ENCODE results near the gene HES1.
"Not testable (repeated sequence)": the region's sequence is repeated elsewhere in the genome, so short reads cannot be mapped to it uniquely, and the experiment has no call there.

The HES1 gene

GRCh38 chr3:194142156-194142910 is 6.4 kb downstream of the HES1 start:
- DNase-seq = no peak

GRCh38 chr3:194145702-194146101 is 9.8 kb downstream of the HES1 start:
- no peak for DNase-seq

GRCh38 chr3:194147679-194148078 is 11.7 kb downstream of the HES1 start:
- no peak for DNase-seq

GRCh38 chr3:194148383-194148782 is 12.4 kb downstream of the HES1 start:
- DNase-seq = no peak

- no peak for DNase-seq
These were observed 14.4 kb downstream of the HES1 start for GRCh38 chr3:194150252-194150934.

- DNase-seq = not testable (repeated sequence)
These were observed 15.0 kb downstream of the HES1 start for GRCh38 chr3:194150935-194151302.

- no peak for DNase-seq
These were observed 18.4 kb downstream of the HES1 start for GRCh38 chr3:194154346-194154745.

GRCh38 chr3:194156095-194156494 is 20.1 kb downstream of the HES1 start:
- DNase-seq = no peak

GRCh38 chr3:194158942-194159439 is 23.0 kb downstream of the HES1 start:
- DNase-seq = no peak

GRCh38 chr3:194160158-194160557 is 24.2 kb downstream of the HES1 start:
- no peak for DNase-seq

- no peak for DNase-seq
These were observed 25.4 kb downstream of the HES1 start for GRCh38 chr3:194161131-194162045.

- no peak for DNase-seq
These were observed 26.2 kb downstream of the HES1 start for GRCh38 chr3:194162070-194162678.

GRCh38 chr3:194162817-194163584 is 27.1 kb downstream of the HES1 start:
- DNase-seq = no peak

GRCh38 chr3:194163697-194164096 is 27.7 kb downstream of the HES1 start:
- DNase-seq = no peak

- no peak for DNase-seq
These were observed 28.9 kb downstream of the HES1 start for GRCh38 chr3:194164861-194165260.

GRCh38 chr3:194165271-194166018 is 29.5 kb downstream of the HES1 start:
- no peak for DNase-seq

GRCh38 chr3:194166682-194167479 is 30.9 kb downstream of the HES1 start:
- no peak for DNase-seq

GRCh38 chr3:194167480-194168282 is 31.7 kb downstream of the HES1 start:
- DNase-seq = no peak

- DNase-seq = no peak
These were observed 33.0 kb downstream of the HES1 start for GRCh38 chr3:194168994-194169393.

GRCh38 chr3:194169595-194169994 is 33.6 kb downstream of the HES1 start:
- DNase-seq = no peak

Measured in activated T-cell treated with anti-CD3 and anti-CD28 coated beads for 4 hours (primary cell).